Endodermal cell (in vitro differentiated cells): Measurements from ENCODE around the gene ARSA. TPM values are rescaled to one million over a fixed set of nuclear protein-coding genes. Genes with fewer than 3 reads are reported as not detected.

Experiments used
- DNase-seq: peaks from one replicate; pipeline ENCODE4 v3.0.0-alpha.2; 2017
- H3K27ac ChIP-seq: 2 replicates; pipeline ENCODE4 v1.5.1; 2013; ENCODE audit warnings: mild to moderate bottlenecking, low read depth, low read length, moderate library complexity
- H3K27me3 ChIP-seq: 2 replicates; pipeline ENCODE4 v1.6.1; 2013; ENCODE audit warnings: mild to moderate bottlenecking, low read length, moderate library complexity; ENCODE audit not compliant: insufficient read depth, control insufficient read depth, poor library complexity, severe bottlenecking
- H3K36me3 ChIP-seq: 2 replicates; pipeline ENCODE4 v1.7.0; 2013; ENCODE audit warnings: mild to moderate bottlenecking, low read length, moderate library complexity; ENCODE audit not compliant: control insufficient read depth, insufficient read depth
- H3K4me1 ChIP-seq: one replicate; pipeline ENCODE4 v1.7.0; 2013; ENCODE audit warnings: low read length; ENCODE audit not compliant: control insufficient read depth, insufficient read depth
- H3K4me3 ChIP-seq: 2 replicates; pipeline ENCODE4 v1.5.1; 2013; ENCODE audit warnings: mild to moderate bottlenecking, low read length, moderate library complexity
- H3K9ac ChIP-seq: 2 replicates; pipeline ENCODE4 v1.6.1; 2013; ENCODE audit warnings: mild to moderate bottlenecking, low read length, moderate library complexity; ENCODE audit not compliant: poor library complexity, severe bottlenecking; ENCODE audit errors: extremely low read depth
- H3K9me3 ChIP-seq: 2 replicates; pipeline ENCODE4 v1.6.1; 2013; ENCODE audit warnings: mild to moderate bottlenecking, low read length, moderate library complexity; ENCODE audit not compliant: control insufficient read depth
- H3K27ac Mint-ChIP-seq: 2 replicates; pipeline ENCODE4 v1.8.0; 2020; ENCODE audit warnings: mixed read lengths
- H3K27me3 Mint-ChIP-seq: 2 replicates; pipeline ENCODE4 v1.8.0; 2021; ENCODE audit warnings: mild to moderate bottlenecking, mixed read lengths; ENCODE audit not compliant: insufficient read depth
- H3K36me3 Mint-ChIP-seq: 2 replicates; pipeline ENCODE4 v1.8.0; 2020; ENCODE audit warnings: low read depth, mixed read lengths
- H3K4me1 Mint-ChIP-seq: 2 replicates; pipeline ENCODE4 v1.8.0; 2020; ENCODE audit warnings: mixed read lengths
- H3K4me3 Mint-ChIP-seq: 2 replicates; pipeline ENCODE4 v1.8.0; 2020; ENCODE audit warnings: mild to moderate bottlenecking, moderate library complexity, mixed read lengths
- H3K9me3 Mint-ChIP-seq: 2 replicates; pipeline ENCODE4 v1.8.0; 2020; ENCODE audit warnings: mild to moderate bottlenecking, mixed read lengths
- WGBS, 2 experiments: methylation state at CpG; one replicate each; pipeline versions ENCODE4 v1.1.5 to v1.1.7; 2013; ENCODE audit warnings: missing lambda C conversion rate in 2 of 2, mixed read lengths in 1 of 2; ENCODE audit not compliant: insufficient coverage in 1 of 2, insufficient read length in 1 of 2; 5-methylcytosine and 5-hydroxymethylcytosine counted together
- total RNA-seq, 2 donors: library from RNA; stranded (reverse); fragmentation: NEBNext Ultra II Directional in 1 of 2; extraction: Animal tissue kit (Norgen Biotek cat#: 25700) in 1 of 2; gene quantifications; 2 replicates in 1 of 2; 3 replicates in 1 of 2; pipeline ENCODE4 v1.2.1, GENCODE V29; 2021
- TF ChIP-seq, protein P1 (sequence below): fragments of 200-600 bp; sonication (generic); conservative IDR thresholded peaks from 2 replicates; pipeline ENCODE4 v1.5.0; 2021; ENCODE audit warnings: antibody characterized with exemption, mild to moderate bottlenecking

Gene ARSA
- total RNA-seq, 2 donors from 2014 or later: 28.6 to 30.6 TPM

DNA sequence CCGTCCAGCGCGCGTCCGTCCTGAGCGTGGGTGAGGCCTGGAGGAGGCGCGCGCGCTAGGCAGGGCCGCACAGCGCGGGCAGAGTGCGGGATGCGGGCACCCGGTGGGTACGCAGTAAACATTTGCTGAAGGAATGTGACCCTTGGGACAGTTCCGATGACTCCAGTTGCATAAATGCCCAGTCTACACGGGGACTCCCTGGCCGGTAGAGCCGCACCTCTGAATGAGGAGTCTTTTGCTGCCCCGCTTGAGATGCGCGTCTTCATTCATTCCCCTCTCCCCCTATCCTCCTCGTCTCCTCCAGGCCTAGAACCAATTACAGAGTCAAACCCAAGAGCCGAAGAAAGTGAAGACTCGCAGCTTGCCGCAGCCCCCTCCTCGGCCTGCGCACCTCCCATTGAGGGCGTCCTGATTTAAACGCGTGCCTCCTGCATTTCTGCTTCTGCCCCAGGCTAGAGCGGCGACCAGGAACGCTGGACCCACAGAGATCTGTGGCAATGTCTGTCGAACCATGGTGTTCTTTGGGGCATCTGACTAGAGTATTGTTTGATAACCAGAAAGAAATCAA lies 44.6 kb downstream of the ARSA start:
- peaks cover 12% of the 10 kb centered on the region for H3K4me1 Mint-ChIP-seq
- H3K36me3 Mint-ChIP-seq: peaks cover 10% of the 10 kb centered on the region
- TF ChIP-seq, protein P1, sequence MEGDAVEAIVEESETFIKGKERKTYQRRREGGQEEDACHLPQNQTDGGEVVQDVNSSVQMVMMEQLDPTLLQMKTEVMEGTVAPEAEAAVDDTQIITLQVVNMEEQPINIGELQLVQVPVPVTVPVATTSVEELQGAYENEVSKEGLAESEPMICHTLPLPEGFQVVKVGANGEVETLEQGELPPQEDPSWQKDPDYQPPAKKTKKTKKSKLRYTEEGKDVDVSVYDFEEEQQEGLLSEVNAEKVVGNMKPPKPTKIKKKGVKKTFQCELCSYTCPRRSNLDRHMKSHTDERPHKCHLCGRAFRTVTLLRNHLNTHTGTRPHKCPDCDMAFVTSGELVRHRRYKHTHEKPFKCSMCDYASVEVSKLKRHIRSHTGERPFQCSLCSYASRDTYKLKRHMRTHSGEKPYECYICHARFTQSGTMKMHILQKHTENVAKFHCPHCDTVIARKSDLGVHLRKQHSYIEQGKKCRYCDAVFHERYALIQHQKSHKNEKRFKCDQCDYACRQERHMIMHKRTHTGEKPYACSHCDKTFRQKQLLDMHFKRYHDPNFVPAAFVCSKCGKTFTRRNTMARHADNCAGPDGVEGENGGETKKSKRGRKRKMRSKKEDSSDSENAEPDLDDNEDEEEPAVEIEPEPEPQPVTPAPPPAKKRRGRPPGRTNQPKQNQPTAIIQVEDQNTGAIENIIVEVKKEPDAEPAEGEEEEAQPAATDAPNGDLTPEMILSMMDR: no peak
- Histone ChIP-seq H3K9me3 (no peaks in the 10 kb centered on the region), H3K27ac (no peak overlapping the region), H3K4me3 (peak overlapping the region; percentile 95), H3K9ac (peak overlapping the region; percentile 49), H3K27me3 (no peaks in the 10 kb centered on the region), H3K4me1 (peaks cover 6% of the 10 kb centered on the region), H3K36me3 (peaks cover 15% of the 10 kb centered on the region)
- H3K4me3 Mint-ChIP-seq: peak overlapping the region; percentile 72
- peak overlapping the region; percentile 42 for H3K27ac Mint-ChIP-seq
- no peaks in the 10 kb centered on the region for H3K9me3 Mint-ChIP-seq
- DNase-seq: no peak
- H3K27me3 Mint-ChIP-seq: peaks cover 19% of the 10 kb centered on the region
- 6 to 7% methylated on average over 26 to 37 of the region's 37 CpGs for WGBS, 2 experiments

DNA sequence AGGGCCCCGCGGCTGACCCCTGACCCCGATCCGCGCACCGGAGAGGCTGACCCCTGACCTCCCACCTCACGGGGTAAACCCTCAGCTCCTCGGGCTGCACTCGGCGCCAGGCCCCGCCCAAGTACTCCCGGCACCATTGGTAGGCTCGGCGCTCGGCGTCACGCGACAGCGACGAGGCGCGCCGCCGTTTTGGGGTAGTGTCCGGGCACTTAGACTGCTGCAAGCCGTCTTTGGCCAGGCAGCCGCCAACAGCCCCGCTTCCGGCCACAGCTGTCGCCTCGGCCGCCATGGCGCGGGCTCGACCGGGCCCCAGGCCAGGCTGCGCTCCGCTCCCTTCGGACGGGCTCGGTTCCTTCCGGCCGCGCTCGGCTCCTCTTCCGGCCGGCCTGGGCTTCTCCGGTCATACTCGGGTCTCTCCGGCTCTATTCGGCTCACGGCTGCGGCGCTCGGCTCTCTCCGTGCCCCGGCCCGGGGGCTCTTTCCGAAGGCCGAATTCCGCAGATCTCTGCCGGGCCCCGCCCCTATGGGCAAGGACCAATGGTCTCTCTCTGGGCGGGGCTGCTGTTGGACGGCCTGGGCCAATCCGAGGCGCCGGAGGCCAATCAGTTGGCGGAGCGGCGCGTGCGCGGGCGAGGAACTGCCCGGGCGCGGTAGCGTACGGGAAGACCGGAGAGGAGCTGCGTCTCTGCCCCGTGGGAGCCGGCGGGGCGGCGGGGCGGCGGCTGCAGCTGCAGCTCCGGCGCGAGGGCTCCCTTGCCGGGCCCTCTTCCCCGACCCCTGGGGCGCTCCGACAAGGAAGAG lies 45.3 kb downstream of the ARSA start, which contains the start of gene CHKB:
CHKB (minus strand) TSS at position 357 of the 801 bp plus-strand sequence; CDS start at position 289, 68 bp downstream.
- Histone ChIP-seq H3K4me3 (peak within 1 kb of the TSS; percentile 95), H3K9me3 (no peaks in the 10 kb centered on the region), H3K27me3 (no peaks in the 10 kb centered on the region), H3K9ac (peak within 1 kb of the TSS; percentile 75), H3K36me3 (peaks cover 15% of the 10 kb centered on the region), H3K4me1 (peaks cover 6% of the 10 kb centered on the region), H3K27ac (peak within 1 kb of the TSS; percentile 91)
- WGBS, 2 experiments: 0% methylated on average over 38 to 96 of the region's 96 CpGs
- TF ChIP-seq, protein P1: no peak
- Mint-ChIP-seq H3K4me3 (peak within 1 kb of the TSS; percentile 72), H3K4me1 (peaks cover 12% of the 10 kb centered on the region), H3K36me3 (peaks cover 10% of the 10 kb centered on the region), H3K27me3 (peaks cover 19% of the 10 kb centered on the region), H3K9me3 (no peaks in the 10 kb centered on the region), H3K27ac (peak within 1 kb of the TSS; percentile 86)
- peak; percentile 99 for DNase-seq

DNA sequence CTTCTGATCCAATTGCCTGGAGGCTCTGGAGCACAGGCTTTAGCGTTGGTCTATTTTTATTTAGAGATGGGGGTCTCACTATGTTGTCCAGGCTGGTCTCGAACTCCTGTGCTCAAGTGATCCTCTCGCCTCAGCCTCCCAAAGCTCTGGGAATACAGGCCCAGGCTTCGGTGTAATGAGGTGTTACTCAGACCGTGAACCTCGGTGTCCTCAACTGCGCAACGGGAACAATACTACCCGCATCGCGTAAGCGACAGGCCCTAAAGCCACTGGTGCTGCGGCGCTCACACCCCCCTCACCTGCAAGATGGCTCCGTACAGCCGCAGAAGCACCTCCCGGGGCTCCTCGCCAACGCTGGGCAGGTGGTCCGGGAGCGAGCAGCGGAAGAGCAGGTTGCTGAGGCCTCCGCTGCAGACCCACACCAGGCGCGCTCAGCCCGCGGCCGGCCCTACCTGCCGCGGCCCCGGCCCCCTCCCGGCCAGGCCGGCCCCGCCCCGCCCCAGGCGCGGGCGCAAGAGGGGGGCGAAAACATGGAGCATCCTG lies 45.9 kb downstream of the ARSA start:
- H3K9me3 Mint-ChIP-seq: no peaks in the 10 kb centered on the region
- peak overlapping the region; percentile 86 for H3K27ac Mint-ChIP-seq
- Histone ChIP-seq H3K27ac (peak overlapping the region; percentile 91), H3K27me3 (no peaks in the 10 kb centered on the region), H3K36me3 (peaks cover 17% of the 10 kb centered on the region), H3K9me3 (no peaks in the 10 kb centered on the region), H3K9ac (peak overlapping the region; percentile 75), H3K4me1 (peaks cover 6% of the 10 kb centered on the region), H3K4me3 (peak overlapping the region; percentile 93)
- TF ChIP-seq, protein P1: no peak
- 8 to 12% methylated on average over 27 to 39 of the region's 39 CpGs for WGBS, 2 experiments
- peaks cover 14% of the 10 kb centered on the region for H3K27me3 Mint-ChIP-seq
- DNase-seq: no peak
- peak overlapping the region; percentile 72 for H3K4me3 Mint-ChIP-seq
- H3K36me3 Mint-ChIP-seq: peaks cover 14% of the 10 kb centered on the region
- H3K4me1 Mint-ChIP-seq: peaks cover 12% of the 10 kb centered on the region
